Mesenchymal stem cell (in vitro differentiated cells and primary cell): ENCODE measurements around the gene MRPL20.

Experiments used
- DNase-seq: peaks from one replicate; pipeline ENCODE4 v3.0.0-alpha.2; 2013
- H2AFZ ChIP-seq: one replicate; pipeline ENCODE4 v1.6.1; 2013; ENCODE audit warnings: low read depth, mild to moderate bottlenecking, control low read depth, inconsistent platforms, low read length, moderate library complexity
- H2AK5ac ChIP-seq: 2 replicates; pipeline ENCODE4 v1.6.1; 2013; ENCODE audit warnings: low read length, moderate library complexity, mild to moderate bottlenecking, inconsistent platforms; ENCODE audit not compliant: severe bottlenecking
- H2BK120ac ChIP-seq: one replicate; pipeline ENCODE4 v1.6.1; 2013; ENCODE audit warnings: low read depth, mild to moderate bottlenecking, inconsistent platforms, low read length, moderate library complexity
- H2BK12ac ChIP-seq, 2 experiments: one replicate each; pipeline ENCODE4 v1.6.1; 2013; ENCODE audit warnings: inconsistent platforms in 2 of 2, low read length in 2 of 2, mild to moderate bottlenecking in 2 of 2, moderate library complexity in 2 of 2, control low read depth in 1 of 2
- H2BK15ac ChIP-seq: one replicate; pipeline ENCODE4 v1.6.1; 2013; ENCODE audit warnings: mild to moderate bottlenecking, low read depth, inconsistent platforms; ENCODE audit not compliant: poor library complexity, severe bottlenecking
- H2BK5ac ChIP-seq: 2 replicates; pipeline ENCODE4 v1.6.1; 2013; ENCODE audit warnings: low read depth, mild to moderate bottlenecking, low read length, control low read depth, inconsistent platforms; ENCODE audit not compliant: poor library complexity, severe bottlenecking
- H3K14ac ChIP-seq, 2 experiments: one replicate each; pipeline ENCODE4 v1.6.1; 2013; ENCODE audit warnings: inconsistent platforms in 2 of 2, low read length in 2 of 2, control low read depth in 1 of 2, mild to moderate bottlenecking in 1 of 2, moderate library complexity in 1 of 2
- H3K18ac ChIP-seq, 2 experiments: one replicate each; pipeline ENCODE4 v1.6.1; 2013; ENCODE audit warnings: inconsistent platforms in 2 of 2, low read length in 2 of 2, control low read depth in 1 of 2, low read depth in 1 of 2, mild to moderate bottlenecking in 1 of 2
- H3K23ac ChIP-seq, 2 experiments: one replicate each; pipeline ENCODE4 v1.6.1; 2013; ENCODE audit warnings: inconsistent platforms in 2 of 2, low read length in 2 of 2, mild to moderate bottlenecking in 2 of 2, moderate library complexity in 2 of 2, control low read depth in 1 of 2
- H3K27ac ChIP-seq: 2 replicates; pipeline ENCODE4 v1.5.1; 2013; ENCODE audit warnings: mild to moderate bottlenecking, moderate library complexity, low read length, control low read depth, inconsistent platforms; ENCODE audit not compliant: poor library complexity, severe bottlenecking
- H3K27me3 ChIP-seq, 2 experiments: 2 replicates each; pipeline versions ENCODE4 v1.6.1 to v1.7.0; 2013; ENCODE audit warnings: low read length in 2 of 2, mild to moderate bottlenecking in 2 of 2, moderate library complexity in 2 of 2, control low read depth in 1 of 2, inconsistent platforms in 1 of 2; ENCODE audit not compliant: control insufficient read depth in 1 of 2, insufficient read depth in 1 of 2
- H3K36me3 ChIP-seq, 2 experiments: 2 replicates each; pipeline versions ENCODE4 v1.6.1 to v1.7.0; 2013; ENCODE audit warnings: low read length in 2 of 2, control low read depth in 1 of 2, inconsistent platforms in 1 of 2, low read depth in 1 of 2, mild to moderate bottlenecking in 1 of 2; ENCODE audit not compliant: insufficient read depth in 2 of 2, control insufficient read depth in 1 of 2
- H3K4ac ChIP-seq, 2 experiments: one replicate each; pipeline ENCODE4 v1.6.1; 2013; ENCODE audit warnings: inconsistent platforms in 2 of 2, low read length in 2 of 2, mild to moderate bottlenecking in 2 of 2, moderate library complexity in 2 of 2, control low read depth in 1 of 2, low read depth in 1 of 2
- H3K4me1 ChIP-seq: 2 replicates; pipeline ENCODE4 v1.6.1; 2013; ENCODE audit warnings: low read depth, low read length, control low read depth; ENCODE audit not compliant: control insufficient read depth, insufficient read depth
- H3K4me2 ChIP-seq: 2 replicates; pipeline ENCODE4 v1.6.1; 2013; ENCODE audit warnings: low read length, mild to moderate bottlenecking, inconsistent platforms; ENCODE audit not compliant: poor library complexity, severe bottlenecking
- H3K4me3 ChIP-seq, 2 experiments: 2 replicates each; pipeline versions ENCODE4 v1.5.1 to v1.7.0; 2013; ENCODE audit warnings: low read length in 2 of 2, mild to moderate bottlenecking in 2 of 2, control low read depth in 1 of 2, low read depth in 1 of 2; ENCODE audit not compliant: insufficient read depth in 1 of 2
- H3K79me1 ChIP-seq: replicated peaks from 2 replicates; pipeline ENCODE4 v1.6.1; 2013; ENCODE audit warnings: mild to moderate bottlenecking, control low read depth, low read length, inconsistent platforms; ENCODE audit not compliant: poor library complexity, severe bottlenecking
- H3K9ac ChIP-seq: 2 replicates; pipeline ENCODE4 v1.7.0; 2013; ENCODE audit warnings: mild to moderate bottlenecking, low read length, moderate library complexity
- H3K9me3 ChIP-seq: 2 replicates; pipeline ENCODE4 v1.7.0; 2013; ENCODE audit warnings: mild to moderate bottlenecking, low read length; ENCODE audit not compliant: control insufficient read depth
- H4K8ac ChIP-seq: one replicate; pipeline ENCODE4 v1.6.1; 2013; ENCODE audit warnings: inconsistent platforms, mild to moderate bottlenecking, low read length, moderate library complexity
- H4K91ac ChIP-seq: one replicate; pipeline ENCODE4 v1.6.1; 2013; ENCODE audit warnings: mild to moderate bottlenecking, low read length, inconsistent platforms
- WGBS: methylation state at CpG from one replicate; pipeline ENCODE4 v1.1.7; 2013; ENCODE audit warnings: mixed read lengths; 5-methylcytosine and 5-hydroxymethylcytosine counted together

Gene MRPL20

GRCh38 chr1:1421907-1422464 lies 14.9 kb upstream of the MRPL20 start:
- no peak overlapping the region for H3K23ac ChIP-seq
- DNase-seq: no peak
- H2BK5ac ChIP-seq: no peak overlapping the region
- no peak overlapping the region for H2BK12ac ChIP-seq
- no peak overlapping the region for H2AFZ ChIP-seq
- H3K27ac ChIP-seq: no peak overlapping the region
- no peak overlapping the region for H3K4me3 ChIP-seq
- H4K91ac ChIP-seq: no peak overlapping the region
- H3K27me3 ChIP-seq: peaks cover 4 to 5% of the 10 kb centered on the region in 2 experiments
- H3K79me1 ChIP-seq: no peaks in the 10 kb centered on the region
- no peak overlapping the region for H2AK5ac ChIP-seq
- H2BK120ac ChIP-seq: no peak overlapping the region
- no peaks in the 10 kb centered on the region for H3K36me3 ChIP-seq
- 94% methylated on average over 4 of the region's 7 CpGs for WGBS
- H3K9me3 ChIP-seq: no peaks in the 10 kb centered on the region
- H2BK15ac ChIP-seq: no peak overlapping the region
- no peak overlapping the region for H3K9ac ChIP-seq
- no peak overlapping the region for H3K4ac ChIP-seq
- H3K14ac ChIP-seq: no peak overlapping the region
- H3K18ac ChIP-seq: no peak overlapping the region
- peaks cover 30% of the 10 kb centered on the region for H3K4me1 ChIP-seq
- H3K4me2 ChIP-seq: no peak overlapping the region
- H4K8ac ChIP-seq: no peak overlapping the region

- 89% methylated on average over 18 of the region's 18 CpGs for WGBS
- Histone ChIP-seq H2BK5ac (no peak within 1 kb of the TSS), H3K36me3 (no peaks in the 10 kb centered on the region), H3K9ac (no peak within 1 kb of the TSS), H3K18ac (peak within 1 kb of the TSS; percentile 54 to 85), H3K9me3 (no peaks in the 10 kb centered on the region), H2BK15ac (peak within 1 kb of the TSS; percentile 69), H2BK120ac (peak within 1 kb of the TSS; percentile 34), H2BK12ac (peak within 1 kb of the TSS in 1 of 2 experiments; percentile 67), H4K8ac (peak within 1 kb of the TSS; percentile 98), H2AK5ac (peak within 1 kb of the TSS; percentile 53), H3K4me2 (no peak within 1 kb of the TSS), H3K14ac (no peak within 1 kb of the TSS), H3K27ac (no peak within 1 kb of the TSS), H3K27me3 (peaks cover 4 to 5% of the 10 kb centered on the region in 2 experiments), H3K4me3 (no peak within 1 kb of the TSS), H2AFZ (peak within 1 kb of the TSS; percentile 89), H3K79me1 (no peaks in the 10 kb centered on the region), H3K4me1 (peaks cover 28% of the 10 kb centered on the region), H3K4ac (peak within 1 kb of the TSS; percentile 11 to 98), H3K23ac (no peak within 1 kb of the TSS), H4K91ac (peak within 1 kb of the TSS; percentile 80)
- DNase-seq: no peak
Observed at GRCh38 chr1:1421147-1421906, 14.2 kb upstream of the MRPL20 start, which contains the start of gene ANKRD65. Gene ANKRD65, minus strand, starts transcription at chr1:1421276. Its CDS starts 271 bp downstream, at chr1:1421005.

- H2BK12ac ChIP-seq: peak overlapping the region in 1 of 2 experiments; percentile 67
- H3K4me1 ChIP-seq: peaks cover 25% of the 10 kb centered on the region
- H3K18ac ChIP-seq: peak overlapping the region in 1 of 2 experiments; percentile 21
- no peak for DNase-seq
- H3K4me2 ChIP-seq: no peak overlapping the region
- H2AFZ ChIP-seq: no peak overlapping the region
- H4K91ac ChIP-seq: peak overlapping the region; percentile 61
- no peak overlapping the region for H3K9ac ChIP-seq
- H2BK120ac ChIP-seq: peak overlapping the region; percentile 34
- 85% methylated on average over 11 of the region's 12 CpGs for WGBS
- no peak overlapping the region for H3K4ac ChIP-seq
- H3K4me3 ChIP-seq: no peak overlapping the region
- H3K14ac ChIP-seq: no peak overlapping the region
- no peaks in the 10 kb centered on the region for H3K79me1 ChIP-seq
- no peaks in the 10 kb centered on the region for H3K9me3 ChIP-seq
- peak overlapping the region; percentile 75 for H4K8ac ChIP-seq
- H2BK5ac ChIP-seq: no peak overlapping the region
- peaks cover 0 to 4% of the 10 kb centered on the region in 2 experiments for H3K27me3 ChIP-seq
- no peak overlapping the region for H3K27ac ChIP-seq
- H2BK15ac ChIP-seq: no peak overlapping the region
- H3K36me3 ChIP-seq: no peaks in the 10 kb centered on the region
- no peak overlapping the region for H2AK5ac ChIP-seq
- H3K23ac ChIP-seq: no peak overlapping the region
Observed at GRCh38 chr1:1420654-1421141, 13.6 kb upstream of the MRPL20 start.
